ENCODE results near the gene ZDHHC8. TPM values are rescaled to one million over a fixed set of nuclear protein-coding genes. Genes with fewer than 3 reads are reported as not detected.

Gene ZDHHC8
- total RNA-seq, 3 donors from 2014 or later: 10.2 to 14.1 (median 11.2) TPM

DNA sequence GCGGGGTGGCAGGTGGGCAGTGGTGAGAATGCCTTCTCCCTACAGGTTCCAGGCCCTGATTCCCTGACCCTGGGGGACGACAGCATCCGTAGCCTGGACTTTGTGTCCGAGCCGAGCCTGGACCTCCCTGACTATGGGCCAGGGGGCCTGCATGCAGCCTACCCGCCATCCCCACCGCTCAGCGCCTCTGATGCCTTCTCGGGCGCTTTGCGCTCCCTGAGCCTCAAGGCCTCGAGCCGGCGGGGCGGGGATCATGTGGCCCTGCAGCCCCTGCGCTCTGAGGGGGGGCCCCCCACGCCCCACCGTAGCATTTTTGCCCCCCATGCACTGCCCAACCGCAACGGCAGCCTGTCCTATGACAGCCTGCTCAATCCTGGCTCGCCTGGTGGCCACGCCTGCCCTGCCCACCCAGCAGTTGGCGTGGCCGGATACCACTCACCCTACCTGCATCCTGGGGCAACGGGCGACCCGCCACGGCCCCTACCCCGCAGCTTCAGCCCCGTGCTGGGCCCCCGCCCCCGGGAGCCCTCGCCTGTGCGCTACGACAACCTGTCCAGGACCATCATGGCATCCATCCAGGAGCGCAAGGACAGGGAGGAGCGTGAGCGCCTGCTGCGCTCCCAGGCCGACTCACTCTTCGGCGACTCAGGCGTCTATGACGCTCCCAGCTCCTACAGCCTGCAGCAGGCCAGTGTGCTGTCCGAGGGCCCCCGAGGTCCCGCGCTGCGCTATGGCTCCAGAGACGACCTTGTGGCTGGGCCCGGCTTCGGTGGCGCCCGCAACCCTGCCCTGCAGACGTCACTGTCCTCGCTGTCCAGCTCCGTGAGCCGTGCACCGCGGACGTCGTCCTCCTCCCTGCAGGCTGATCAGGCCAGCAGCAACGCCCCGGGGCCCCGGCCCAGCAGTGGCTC lies 11.4 kb downstream of the ZDHHC8 start:
- Histone ChIP-seq H3K27me3 (no peaks in the 10 kb centered on the region), H3K27ac (no peak overlapping the region), H3K4me3 (no peak overlapping the region), H3K4me1 (peaks cover 3 to 5% of the 10 kb centered on the region in 2 donors), H3K36me3 (no peaks in the 10 kb centered on the region), H3K9me3 (no peaks in the 10 kb centered on the region)
- TF ChIP-seq, protein P1, sequence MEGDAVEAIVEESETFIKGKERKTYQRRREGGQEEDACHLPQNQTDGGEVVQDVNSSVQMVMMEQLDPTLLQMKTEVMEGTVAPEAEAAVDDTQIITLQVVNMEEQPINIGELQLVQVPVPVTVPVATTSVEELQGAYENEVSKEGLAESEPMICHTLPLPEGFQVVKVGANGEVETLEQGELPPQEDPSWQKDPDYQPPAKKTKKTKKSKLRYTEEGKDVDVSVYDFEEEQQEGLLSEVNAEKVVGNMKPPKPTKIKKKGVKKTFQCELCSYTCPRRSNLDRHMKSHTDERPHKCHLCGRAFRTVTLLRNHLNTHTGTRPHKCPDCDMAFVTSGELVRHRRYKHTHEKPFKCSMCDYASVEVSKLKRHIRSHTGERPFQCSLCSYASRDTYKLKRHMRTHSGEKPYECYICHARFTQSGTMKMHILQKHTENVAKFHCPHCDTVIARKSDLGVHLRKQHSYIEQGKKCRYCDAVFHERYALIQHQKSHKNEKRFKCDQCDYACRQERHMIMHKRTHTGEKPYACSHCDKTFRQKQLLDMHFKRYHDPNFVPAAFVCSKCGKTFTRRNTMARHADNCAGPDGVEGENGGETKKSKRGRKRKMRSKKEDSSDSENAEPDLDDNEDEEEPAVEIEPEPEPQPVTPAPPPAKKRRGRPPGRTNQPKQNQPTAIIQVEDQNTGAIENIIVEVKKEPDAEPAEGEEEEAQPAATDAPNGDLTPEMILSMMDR (IDR thresholded peaks at IDR 0.05): no peak
- TF ChIP-seq POLR2A (IDR thresholded peaks at IDR 0.05): no peak
- no peak for TF ChIP-seq POLR2AphosphoS5 (IDR thresholded peaks at IDR 0.05)
- no peak for DNase-seq (ENCODE audit: low spot score in 2 of 2)
- intact Hi-C loops (cut with DNase I; ENCODE audit: low total_unique reads): no loop called here

DNA sequence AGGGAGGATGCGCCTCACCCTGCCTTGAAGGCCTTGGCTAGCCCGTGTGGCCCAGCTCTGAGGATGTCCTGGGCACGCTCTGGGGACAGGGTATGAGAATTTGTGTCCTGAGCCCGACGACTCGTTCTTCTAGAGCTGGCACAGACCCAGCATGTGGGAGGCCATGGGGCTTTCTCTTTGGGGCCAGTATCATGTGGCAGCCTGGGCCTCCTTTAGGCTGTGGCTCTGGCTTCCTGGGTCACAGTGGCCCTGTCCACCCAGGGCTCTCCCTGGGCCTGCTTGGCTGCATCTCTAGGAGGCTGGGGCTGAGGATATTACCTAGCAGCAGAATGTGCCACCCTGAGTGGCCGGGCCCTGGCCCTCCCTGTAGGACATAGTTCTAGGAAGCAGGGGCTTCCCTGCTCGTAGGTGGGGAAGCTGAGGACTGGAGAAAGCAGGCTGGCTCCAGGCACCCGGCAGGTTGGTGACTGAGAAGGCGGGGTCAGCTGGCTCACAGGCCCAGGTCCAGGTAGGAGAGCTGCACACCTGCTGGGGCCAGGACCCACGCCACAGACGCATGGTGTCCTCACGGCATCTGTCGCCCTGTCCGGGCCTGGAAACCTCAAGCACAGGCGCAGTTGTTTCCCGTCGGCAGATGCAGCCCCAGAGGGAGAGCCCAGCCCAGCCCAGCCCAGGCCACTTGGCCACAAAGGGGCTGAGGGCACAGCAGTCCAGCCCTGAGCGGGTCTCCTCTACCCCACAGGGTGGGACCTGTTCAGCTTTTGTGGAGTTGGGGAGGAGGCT lies 12.5 kb downstream of the ZDHHC8 start:
- intact Hi-C loops (cut with DNase I; ENCODE audit: low total_unique reads): no loop called here
- TF ChIP-seq, protein P1 (IDR thresholded peaks at IDR 0.05): no peak
- no peak for TF ChIP-seq POLR2A (IDR thresholded peaks at IDR 0.05)
- TF ChIP-seq POLR2AphosphoS5 (IDR thresholded peaks at IDR 0.05): no peak

DNA sequence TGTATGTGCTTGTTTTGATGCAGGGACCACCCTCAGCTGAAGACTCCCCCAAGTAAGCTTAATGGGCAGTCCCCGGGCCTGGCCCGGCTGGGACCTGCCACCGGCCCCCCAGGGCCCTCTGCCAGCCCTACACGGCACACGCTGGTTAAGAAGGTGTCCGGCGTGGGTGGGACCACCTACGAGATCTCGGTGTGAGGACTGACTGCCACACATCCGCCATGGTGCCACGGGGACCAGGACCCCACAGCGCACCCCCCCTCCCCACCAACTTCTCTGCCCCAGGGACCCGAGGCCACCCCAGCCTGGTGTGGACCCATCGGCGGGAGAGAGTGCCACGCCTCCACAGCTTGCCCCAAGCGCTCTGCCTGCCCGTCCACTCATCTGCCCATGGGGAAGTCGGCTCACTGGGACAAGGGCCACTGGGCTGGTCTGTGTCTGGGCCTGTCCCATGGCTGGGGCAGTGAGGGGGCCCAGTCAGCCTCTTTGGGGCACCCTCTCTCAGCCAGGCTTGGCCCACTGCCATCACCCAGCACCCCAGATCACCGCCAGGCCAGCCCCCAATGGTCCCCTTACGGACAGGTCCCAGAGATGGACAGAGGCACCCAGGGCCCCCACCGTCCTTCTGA lies 13.7 kb downstream of the ZDHHC8 start:
- Histone ChIP-seq H3K9me3 (no peaks in the 10 kb centered on the region), H3K27me3 (no peaks in the 10 kb centered on the region), H3K36me3 (no peaks in the 10 kb centered on the region), H3K27ac (no peak overlapping the region), H3K4me3 (no peak overlapping the region), H3K4me1 (no peaks in the 10 kb centered on the region)
- TF ChIP-seq POLR2A (IDR thresholded peaks at IDR 0.05): no peak
- TF ChIP-seq, protein P1 (IDR thresholded peaks at IDR 0.05): no peak
- no peak for TF ChIP-seq POLR2AphosphoS5 (IDR thresholded peaks at IDR 0.05)
- intact Hi-C loops (cut with DNase I; ENCODE audit: low total_unique reads): no loop called here
- DNase-seq (ENCODE audit: low spot score in 2 of 2): no peak

More for the DNA sequence above, 12.5 kb downstream of the ZDHHC8 start:
- no peaks in the 10 kb centered on the region for H3K9me3 ChIP-seq
- DNase-seq (ENCODE audit: low spot score in 2 of 2): no peak
- H3K4me1 ChIP-seq: no peaks in the 10 kb centered on the region
- no peak overlapping the region for H3K4me3 ChIP-seq
- H3K27ac ChIP-seq: no peak overlapping the region
- H3K36me3 ChIP-seq: no peaks in the 10 kb centered on the region
- no peaks in the 10 kb centered on the region for H3K27me3 ChIP-seq

DNA sequence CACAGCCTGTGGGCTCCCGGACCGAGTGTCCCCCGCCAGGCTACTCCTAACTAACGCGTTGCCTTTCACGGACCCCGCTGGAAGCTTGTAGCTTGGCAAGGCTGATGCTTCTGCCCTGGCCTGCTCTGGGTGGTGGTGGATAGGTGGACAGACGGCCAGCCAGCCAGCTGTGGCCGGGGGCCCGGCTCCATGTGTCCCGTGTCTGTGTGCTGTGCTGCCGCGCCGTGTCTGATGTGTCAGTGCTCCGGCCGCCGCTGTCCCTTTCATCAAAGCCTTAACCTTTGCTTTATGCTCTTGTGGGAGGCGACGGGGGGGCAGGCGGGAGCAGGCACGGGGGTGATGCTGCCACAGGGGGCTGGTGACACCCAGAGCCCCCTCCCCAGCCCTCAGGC lies 14.2 kb downstream of the ZDHHC8 start:
- Histone ChIP-seq H3K27ac (no peak overlapping the region), H3K4me3 (no peak overlapping the region), H3K4me1 (no peaks in the 10 kb centered on the region), H3K9me3 (no peaks in the 10 kb centered on the region), H3K27me3 (no peaks in the 10 kb centered on the region), H3K36me3 (no peaks in the 10 kb centered on the region)
- no peak for DNase-seq (ENCODE audit: low spot score in 2 of 2)
- TF ChIP-seq POLR2A (IDR thresholded peaks at IDR 0.05) (no peak), POLR2AphosphoS5 (IDR thresholded peaks at IDR 0.05) (no peak)
- TF ChIP-seq, protein P1 (IDR thresholded peaks at IDR 0.05): no peak
- intact Hi-C loops (cut with DNase I; ENCODE audit: low total_unique reads): no loop called here

Measured in breast epithelium (tissue), 4 donors.